ENCODE data around the gene SLC25A46.

SLC25A46 gene

GRCh38 chr5:110770286-110770685 is 31.5 kb downstream of the SLC25A46 start:
- TF ChIP-seq SIN3A (IDR thresholded peaks at IDR 0.05; ENCODE audit: borderline replicate concordance, insufficient read depth, low read length) (no peak), POLR2AphosphoS5 (IDR thresholded peaks at IDR 0.05; ENCODE audit: low read depth, low read length) (no peak)

GRCh38 chr5:110784901-110785300 is 46.1 kb downstream of the SLC25A46 start:
- TF ChIP-seq FOXP2 (optimal IDR thresholded peaks at IDR 0.05; ENCODE audit: borderline replicate concordance, extremely low read depth, extremely low read length, insufficient read depth) (no peak), TAF1 (IDR thresholded peaks at IDR 0.05; ENCODE audit: borderline replicate concordance, insufficient read depth, low read length) (no peak), POLR2AphosphoS5 (IDR thresholded peaks at IDR 0.05; ENCODE audit: low read depth, low read length) (no peak), SIN3A (IDR thresholded peaks at IDR 0.05; ENCODE audit: borderline replicate concordance, insufficient read depth, low read length) (no peak), REST (IDR thresholded peaks at IDR 0.05; ENCODE audit: insufficient read depth in 1 of 2, low read depth in 2 of 2, low read length in 2 of 2) (no peak)

GRCh38 chr5:110785356-110785755 is 46.5 kb downstream of the SLC25A46 start:
- TF ChIP-seq POLR2AphosphoS5 (IDR thresholded peaks at IDR 0.05; ENCODE audit: low read depth, low read length) (no peak), SIN3A (IDR thresholded peaks at IDR 0.05; ENCODE audit: borderline replicate concordance, insufficient read depth, low read length) (no peak), REST (IDR thresholded peaks at IDR 0.05; ENCODE audit: insufficient read depth in 1 of 2, low read depth in 2 of 2, low read length in 2 of 2) (no peak), TAF1 (IDR thresholded peaks at IDR 0.05; ENCODE audit: borderline replicate concordance, insufficient read depth, low read length) (no peak), FOXP2 (optimal IDR thresholded peaks at IDR 0.05; ENCODE audit: borderline replicate concordance, extremely low read depth, extremely low read length, insufficient read depth) (no peak)

- no peak for TF ChIP-seq POLR2AphosphoS5 (IDR thresholded peaks at IDR 0.05; ENCODE audit: low read depth, low read length)
- no peak for TF ChIP-seq REST (IDR thresholded peaks at IDR 0.05; ENCODE audit: insufficient read depth in 1 of 2, low read depth in 2 of 2, low read length in 2 of 2)
- TF ChIP-seq SIN3A (IDR thresholded peaks at IDR 0.05; ENCODE audit: borderline replicate concordance, insufficient read depth, low read length): no peak
- TF ChIP-seq TAF1 (IDR thresholded peaks at IDR 0.05; ENCODE audit: borderline replicate concordance, insufficient read depth, low read length): no peak
- no peak for TF ChIP-seq FOXP2 (optimal IDR thresholded peaks at IDR 0.05; ENCODE audit: borderline replicate concordance, extremely low read depth, extremely low read length, insufficient read depth)
These were observed 51.9 kb downstream of the SLC25A46 start for GRCh38 chr5:110790673-110791072.

GRCh38 chr5:110802998-110803397 is 64.2 kb downstream of the SLC25A46 start:
- TF ChIP-seq POLR2AphosphoS5 (IDR thresholded peaks at IDR 0.05; ENCODE audit: low read depth, low read length): no peak
- no peak for TF ChIP-seq TAF1 (IDR thresholded peaks at IDR 0.05; ENCODE audit: borderline replicate concordance, insufficient read depth, low read length)
- no peak for TF ChIP-seq SIN3A (IDR thresholded peaks at IDR 0.05; ENCODE audit: borderline replicate concordance, insufficient read depth, low read length)
- no peak for TF ChIP-seq REST (IDR thresholded peaks at IDR 0.05; ENCODE audit: insufficient read depth in 1 of 2, low read depth in 2 of 2, low read length in 2 of 2)
- TF ChIP-seq FOXP2 (optimal IDR thresholded peaks at IDR 0.05; ENCODE audit: borderline replicate concordance, extremely low read depth, extremely low read length, insufficient read depth): no peak

All from PFSK-1 (cell line).